Karpas-422 (cell line): Measurements from ENCODE around the gene ROR1. TPM values are rescaled to one million over a fixed set of nuclear protein-coding genes. Genes with fewer than 3 reads are reported as not detected.

Experiments used
- DNase-seq: peaks from one replicate; pipeline ENCODE4 v3.0.0-alpha.2; 2015
- H2AFZ ChIP-seq: fragments of 200-600 bp; sonication (generic); 2 replicates; pipeline ENCODE4 v1.6.1; 2014; ENCODE audit warnings: antibody characterized with exemption, low read length, mixed read lengths
- H3K27ac ChIP-seq: fragments of 200-600 bp; sonication (generic); 2 replicates; pipeline ENCODE4 v1.5.1; 2014; ENCODE audit warnings: mild to moderate bottlenecking, low read length, moderate library complexity
- H3K27me3 ChIP-seq: fragments of 200-600 bp; sonication (generic); 2 replicates; pipeline ENCODE4 v1.6.1; 2014; ENCODE audit warnings: low read length, mixed read lengths
- H3K36me3 ChIP-seq: fragments of 200-600 bp; sonication (generic); 2 replicates; pipeline ENCODE4 v1.6.1; 2014; ENCODE audit warnings: low read length, mixed read lengths; ENCODE audit not compliant: insufficient read depth
- H3K4me1 ChIP-seq: fragments of 200-600 bp; sonication (generic); 2 replicates; pipeline ENCODE4 v1.6.1; 2014; ENCODE audit warnings: mild to moderate bottlenecking, low read length, mixed read lengths
- H3K4me2 ChIP-seq: fragments of 200-600 bp; sonication (generic); 2 replicates; pipeline ENCODE4 v1.6.1; 2014; ENCODE audit warnings: low read length, low read depth, mild to moderate bottlenecking; ENCODE audit not compliant: poor library complexity, severe bottlenecking
- H3K4me3 ChIP-seq: fragments of 200-600 bp; sonication (generic); 2 replicates; pipeline ENCODE4 v1.5.1; 2014; ENCODE audit warnings: mild to moderate bottlenecking, antibody characterized with exemption, low read length, mixed read lengths
- H3K79me2 ChIP-seq: fragments of 200-600 bp; sonication (generic); 2 replicates; pipeline ENCODE4 v1.6.1; 2014; ENCODE audit warnings: mild to moderate bottlenecking, low read length, mixed read lengths
- H3K9ac ChIP-seq: fragments of 200-600 bp; sonication (generic); 2 replicates; pipeline ENCODE4 v1.6.0; 2014; ENCODE audit warnings: low read length
- H3K9me2 ChIP-seq: fragments of 200-600 bp; sonication (generic), shearing (Covaris generic); replicated peaks from 2 replicates; pipeline ENCODE4 v1.6.0; 2014; ENCODE audit warnings: mild to moderate bottlenecking, low read length, moderate library complexity; ENCODE audit not compliant: insufficient read depth
- H3K9me3 ChIP-seq: fragments of 300-700, 200-600 bp; sonication (generic); 2 replicates; pipeline ENCODE4 v1.6.1; 2014; ENCODE audit warnings: low read length, mixed read lengths
- H4K20me1 ChIP-seq: fragments of 200-600 bp; sonication (generic); 2 replicates; pipeline ENCODE4 v1.6.1; 2014; ENCODE audit warnings: mild to moderate bottlenecking, antibody characterized with exemption, low read length, low read depth; ENCODE audit not compliant: insufficient read depth
- total RNA-seq: library from RNA; depleted of rRNA; stranded (reverse); fragments of >200 nt; shearing (Covaris generic); gene quantifications from 2 replicates; pipeline ENCODE4 v1.2.3, GENCODE V29; 2014; ENCODE audit warnings: low replicate concordance

Gene ROR1
- total RNA-seq, 1 experiment from 2014 or later, result not detected

DNA sequence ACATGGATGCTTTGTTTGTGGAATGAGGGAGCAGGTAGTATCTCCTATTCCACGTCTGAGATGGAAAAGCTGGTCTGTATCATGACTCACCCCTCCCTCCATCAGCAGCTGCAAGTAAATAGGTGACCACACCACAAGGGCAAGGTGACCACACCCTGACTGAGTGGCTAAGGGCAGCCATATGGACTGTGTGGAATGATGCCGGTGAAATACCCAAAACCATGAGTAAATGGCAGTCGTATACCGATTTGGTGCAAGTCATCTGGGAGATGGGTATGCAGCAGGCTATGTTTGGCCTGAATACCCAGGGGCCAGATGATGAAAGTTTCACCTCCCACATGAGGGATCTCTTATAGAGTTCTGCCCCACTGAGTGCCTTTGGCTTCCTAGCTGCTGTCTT lies 413.8 kb downstream of the ROR1 start:
- Histone ChIP-seq H3K27ac (no peak overlapping the region), H3K9me3 (no peaks in the 10 kb centered on the region), H3K79me2 (no peaks in the 10 kb centered on the region), H3K4me1 (no peaks in the 10 kb centered on the region), H3K4me3 (no peak overlapping the region), H3K36me3 (no peaks in the 10 kb centered on the region), H3K9me2 (no peaks in the 10 kb centered on the region), H3K9ac (no peak overlapping the region), H2AFZ (no peak overlapping the region), H3K27me3 (no peaks in the 10 kb centered on the region), H3K4me2 (no peak overlapping the region), H4K20me1 (no peaks in the 10 kb centered on the region)
- no peak for DNase-seq

DNA sequence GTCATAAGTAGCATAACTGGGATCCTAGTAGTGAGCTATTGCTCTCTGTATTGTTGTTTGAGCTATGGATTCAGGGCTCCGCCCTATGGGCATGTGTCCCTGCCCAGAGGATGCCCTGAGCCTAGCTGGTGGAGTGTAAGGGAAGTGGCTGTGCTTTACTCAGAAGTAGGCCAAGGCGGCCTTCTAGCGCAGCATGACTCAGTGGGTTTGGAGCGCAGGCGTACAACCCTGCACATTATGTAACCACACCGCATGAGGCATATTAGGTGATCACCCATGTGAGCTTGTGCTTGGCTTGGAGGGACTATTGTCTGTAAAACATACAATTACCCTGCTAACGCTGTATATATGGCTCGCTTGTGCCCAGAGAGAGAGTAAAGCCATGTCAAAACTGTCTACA lies 418.5 kb downstream of the ROR1 start:
- no peak overlapping the region for H2AFZ ChIP-seq
- H3K27me3 ChIP-seq, result no peaks in the 10 kb centered on the region
- no peak overlapping the region for H3K9ac ChIP-seq
- no peaks in the 10 kb centered on the region for H3K36me3 ChIP-seq
- no peaks in the 10 kb centered on the region for H3K79me2 ChIP-seq
- no peak overlapping the region for H3K27ac ChIP-seq
- no peak overlapping the region for H3K4me3 ChIP-seq
- no peaks in the 10 kb centered on the region for H3K4me1 ChIP-seq
- H3K9me3 ChIP-seq, result no peaks in the 10 kb centered on the region
- DNase-seq, result no peak
- no peak overlapping the region for H3K4me2 ChIP-seq
- H3K9me2 ChIP-seq, result no peaks in the 10 kb centered on the region
- no peaks in the 10 kb centered on the region for H4K20me1 ChIP-seq

DNA sequence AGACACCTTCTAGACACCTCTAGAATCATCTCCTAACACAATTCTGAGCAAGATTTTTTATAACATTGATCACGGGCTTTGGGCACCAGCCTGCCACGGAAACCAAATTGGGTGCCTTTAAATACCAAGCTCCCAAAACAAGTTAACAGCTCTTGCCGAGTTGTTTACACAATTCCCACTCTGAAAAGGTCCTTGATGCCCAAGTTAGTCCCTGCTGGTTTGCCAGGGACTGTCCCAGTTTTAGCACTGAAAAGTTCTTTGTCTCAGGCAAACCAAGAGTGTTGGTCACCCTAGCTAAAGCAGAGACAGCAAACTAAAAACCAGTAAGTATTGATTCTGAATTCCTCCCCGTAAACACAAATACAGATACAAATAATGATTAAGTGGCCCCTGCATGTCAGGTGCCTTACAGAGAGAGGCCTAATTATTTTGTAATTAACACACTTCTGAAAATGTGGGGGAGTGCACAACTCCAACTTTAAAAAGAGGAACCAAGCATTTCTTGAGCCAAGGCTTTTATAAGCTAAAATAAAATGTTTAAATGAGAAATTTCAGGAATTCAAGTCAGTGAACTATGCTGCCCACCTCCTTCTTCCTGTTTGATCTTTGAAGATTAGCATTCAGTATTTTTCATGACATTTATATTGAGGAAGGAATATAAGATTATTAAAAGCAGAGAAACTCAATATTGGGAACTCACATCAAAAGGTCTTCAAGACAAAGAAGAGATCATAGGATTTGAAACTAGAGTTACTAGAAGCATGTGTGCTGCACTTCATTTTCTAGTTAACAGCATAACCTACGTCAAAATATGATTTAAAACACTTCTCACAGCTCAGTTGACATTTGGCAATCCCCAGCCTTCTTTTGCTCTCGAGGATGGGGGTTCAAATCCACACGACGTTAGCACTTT lies 420.6 kb downstream of the ROR1 start:
- Histone ChIP-seq H2AFZ (no peak overlapping the region), H3K9ac (no peak overlapping the region), H3K27me3 (no peaks in the 10 kb centered on the region), H3K4me2 (no peak overlapping the region), H3K36me3 (no peaks in the 10 kb centered on the region), H3K27ac (no peak overlapping the region), H3K9me3 (no peaks in the 10 kb centered on the region), H3K4me3 (no peak overlapping the region), H3K9me2 (no peaks in the 10 kb centered on the region), H3K79me2 (no peaks in the 10 kb centered on the region), H4K20me1 (no peaks in the 10 kb centered on the region), H3K4me1 (no peaks in the 10 kb centered on the region)
- no peak for DNase-seq

GRCh38 chr1:64195081-64195395 lies 421.2 kb downstream of the ROR1 start:
- Histone ChIP-seq H2AFZ (no peak overlapping the region), H3K4me2 (no peak overlapping the region), H3K79me2 (no peaks in the 10 kb centered on the region), H3K27ac (no peak overlapping the region), H3K9me3 (no peaks in the 10 kb centered on the region), H3K9me2 (no peaks in the 10 kb centered on the region), H4K20me1 (no peaks in the 10 kb centered on the region), H3K4me1 (no peaks in the 10 kb centered on the region), H3K36me3 (no peaks in the 10 kb centered on the region), H3K4me3 (no peak overlapping the region), H3K27me3 (no peaks in the 10 kb centered on the region), H3K9ac (no peak overlapping the region)
- no peak for DNase-seq

- Histone ChIP-seq H3K79me2 (no peaks in the 10 kb centered on the region), H3K4me3 (no peak overlapping the region), H3K27ac (no peak overlapping the region), H4K20me1 (no peaks in the 10 kb centered on the region), H3K36me3 (no peaks in the 10 kb centered on the region), H3K4me2 (no peak overlapping the region), H3K27me3 (no peaks in the 10 kb centered on the region), H2AFZ (no peak overlapping the region), H3K9me3 (no peaks in the 10 kb centered on the region), H3K9me2 (no peaks in the 10 kb centered on the region), H3K9ac (no peak overlapping the region), H3K4me1 (no peaks in the 10 kb centered on the region)
- no peak for DNase-seq
These were observed 422.5 kb downstream of the ROR1 start for GRCh38 chr1:64196074-64196870.

GRCh38 chr1:64197076-64197475 lies 423.3 kb downstream of the ROR1 start:
- Histone ChIP-seq H3K9ac (no peak overlapping the region), H3K27ac (no peak overlapping the region), H3K79me2 (no peaks in the 10 kb centered on the region), H4K20me1 (no peaks in the 10 kb centered on the region), H3K27me3 (no peaks in the 10 kb centered on the region), H3K9me2 (no peaks in the 10 kb centered on the region), H3K9me3 (no peaks in the 10 kb centered on the region), H3K4me1 (no peaks in the 10 kb centered on the region), H2AFZ (no peak overlapping the region), H3K36me3 (no peaks in the 10 kb centered on the region), H3K4me3 (no peak overlapping the region), H3K4me2 (no peak overlapping the region)
- no peak for DNase-seq

DNA sequence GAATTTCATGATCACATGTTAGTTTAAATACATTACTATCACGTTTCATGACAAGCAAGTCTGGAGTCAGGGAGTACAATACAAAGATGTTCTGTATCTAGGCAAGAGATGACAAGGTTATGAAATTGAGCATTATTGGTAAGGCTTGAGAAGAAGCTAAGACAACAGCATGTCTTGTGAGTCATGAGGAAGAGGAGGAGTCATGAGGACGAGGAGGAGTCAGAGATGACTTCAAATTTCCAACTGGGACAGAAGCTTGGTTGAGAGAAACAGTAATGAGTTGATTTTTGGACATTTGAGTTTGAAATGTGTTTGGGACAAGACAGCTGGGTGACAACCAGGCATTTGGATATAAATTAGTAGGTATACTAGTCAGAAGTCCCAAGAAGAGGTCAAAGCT lies 425.3 kb downstream of the ROR1 start:
- no peak overlapping the region for H3K9ac ChIP-seq
- no peaks in the 10 kb centered on the region for H3K27me3 ChIP-seq
- H4K20me1 ChIP-seq, result no peaks in the 10 kb centered on the region
- no peak overlapping the region for H3K27ac ChIP-seq
- no peaks in the 10 kb centered on the region for H3K36me3 ChIP-seq
- H3K9me2 ChIP-seq, result no peaks in the 10 kb centered on the region
- H2AFZ ChIP-seq, result no peak overlapping the region
- H3K9me3 ChIP-seq, result no peaks in the 10 kb centered on the region
- no peaks in the 10 kb centered on the region for H3K79me2 ChIP-seq
- H3K4me3 ChIP-seq, result no peak overlapping the region
- no peaks in the 10 kb centered on the region for H3K4me1 ChIP-seq
- no peak for DNase-seq
- no peak overlapping the region for H3K4me2 ChIP-seq

GRCh38 chr1:64200064-64200463 lies 426.2 kb downstream of the ROR1 start:
- Histone ChIP-seq H3K4me1 (no peaks in the 10 kb centered on the region), H3K9ac (no peak overlapping the region), H3K27me3 (no peaks in the 10 kb centered on the region), H2AFZ (no peak overlapping the region), H3K9me2 (no peaks in the 10 kb centered on the region), H3K27ac (no peak overlapping the region), H3K79me2 (no peaks in the 10 kb centered on the region), H3K4me3 (no peak overlapping the region), H3K36me3 (no peaks in the 10 kb centered on the region), H4K20me1 (no peaks in the 10 kb centered on the region), H3K4me2 (no peak overlapping the region), H3K9me3 (no peaks in the 10 kb centered on the region)
- no peak for DNase-seq
